Mesendoderm (in vitro differentiated cells): ENCODE measurements around the gene CD9.

ENCODE experiments used
- DNase-seq: peaks from one replicate; pipeline ENCODE4 v3.0.0; 2013
- H2AK5ac ChIP-seq: 2 replicates; pipeline ENCODE4 v1.6.1; 2013; ENCODE audit warnings: low read length, inconsistent platforms
- H2BK120ac ChIP-seq: 2 replicates; pipeline ENCODE4 v1.6.1; 2013; ENCODE audit warnings: low read depth, mild to moderate bottlenecking, low read length, moderate library complexity, mixed read lengths
- H2BK15ac ChIP-seq: replicated peaks from 2 replicates; pipeline ENCODE4 v1.6.1; 2013; ENCODE audit warnings: low read depth, mild to moderate bottlenecking, moderate library complexity
- H2BK5ac ChIP-seq: 2 replicates; pipeline ENCODE4 v1.6.1; 2013; ENCODE audit warnings: low read length, inconsistent platforms
- H3K18ac ChIP-seq: 2 replicates; pipeline ENCODE4 v1.6.1; 2013; ENCODE audit warnings: mild to moderate bottlenecking, low read length, mixed read lengths
- H3K23ac ChIP-seq: one replicate; pipeline ENCODE4 v1.6.1; 2013; ENCODE audit warnings: low read length
- H3K27ac ChIP-seq: 2 replicates; pipeline ENCODE4 v1.5.1; 2013; ENCODE audit warnings: low read depth, mild to moderate bottlenecking, inconsistent platforms, low read length, moderate library complexity
- H3K27me3 ChIP-seq: 2 replicates; pipeline ENCODE4 v1.6.1; 2013; ENCODE audit warnings: low read length, control low read depth, mild to moderate bottlenecking, inconsistent platforms; ENCODE audit not compliant: insufficient read depth, poor library complexity
- H3K36me3 ChIP-seq: 2 replicates; pipeline ENCODE4 v1.6.1; 2013; ENCODE audit warnings: low read length, inconsistent platforms; ENCODE audit not compliant: control insufficient read depth, insufficient read depth
- H3K4ac ChIP-seq: one replicate; pipeline ENCODE4 v1.6.1; 2013; ENCODE audit warnings: low read depth, mild to moderate bottlenecking, low read length, moderate library complexity
- H3K4me1 ChIP-seq: 2 replicates; pipeline ENCODE4 v1.6.1; 2013; ENCODE audit warnings: low read depth, low read length, inconsistent platforms; ENCODE audit not compliant: control insufficient read depth
- H3K4me2 ChIP-seq: 2 replicates; pipeline ENCODE4 v1.6.1; 2013; ENCODE audit warnings: low read length
- H3K4me3 ChIP-seq: 2 replicates; pipeline ENCODE4 v1.5.1; 2013; ENCODE audit warnings: mild to moderate bottlenecking, low read length
- H3K56ac ChIP-seq: one replicate; pipeline ENCODE4 v1.6.1; 2013; ENCODE audit warnings: low read length
- H3K79me1 ChIP-seq: 2 replicates; pipeline ENCODE4 v1.6.1; 2013; ENCODE audit warnings: low read length, inconsistent platforms
- H3K79me2 ChIP-seq: 2 replicates; pipeline ENCODE4 v1.6.1; 2013; ENCODE audit warnings: mild to moderate bottlenecking, low read length; ENCODE audit not compliant: control insufficient read depth, insufficient read depth
- H3K9ac ChIP-seq: 2 replicates; pipeline ENCODE4 v1.6.1; 2013; ENCODE audit warnings: low read length, inconsistent platforms
- H4K5ac ChIP-seq: one replicate; pipeline ENCODE4 v1.6.1; 2013; ENCODE audit warnings: low read length
- H4K8ac ChIP-seq: one replicate; pipeline ENCODE4 v1.6.1; 2013; ENCODE audit warnings: low read depth, mild to moderate bottlenecking, control low read depth, low read length, moderate library complexity
- WGBS: extraction: QIAGEN DNeasy Blood & Tissue Kit; methylation state at CpG from one replicate; pipeline ENCODE4 v1.1.7; 2013; ENCODE audit warnings: low lambda C conversion rate, missing lambda C conversion rate; ENCODE audit not compliant: insufficient coverage; ENCODE audit errors: extremely low coverage; 5-methylcytosine and 5-hydroxymethylcytosine counted together

CD9 gene

GRCh38 chr12:6166808-6167207, 33.4 kb upstream of the CD9 start:
- Histone ChIP-seq H3K36me3 (no peaks in the 10 kb centered on the region), H3K4me1 (no peaks in the 10 kb centered on the region), H2AK5ac (no peak overlapping the region), H3K27me3 (no peaks in the 10 kb centered on the region), H3K9ac (no peak overlapping the region), H3K27ac (no peak overlapping the region), H2BK120ac (no peak overlapping the region), H3K4me3 (no peak overlapping the region), H3K4me2 (no peak overlapping the region), H2BK15ac (no peak overlapping the region), H4K8ac (no peak overlapping the region), H3K23ac (no peak overlapping the region), H4K5ac (no peak overlapping the region), H3K79me1 (no peaks in the 10 kb centered on the region), H2BK5ac (no peak overlapping the region), H3K56ac (no peak overlapping the region), H3K79me2 (no peaks in the 10 kb centered on the region), H3K4ac (no peak overlapping the region), H3K18ac (no peak overlapping the region)
- DNase-seq = no peak
- WGBS = no CpG with 5 or more reads among the region's 6 CpGs

DNA sequence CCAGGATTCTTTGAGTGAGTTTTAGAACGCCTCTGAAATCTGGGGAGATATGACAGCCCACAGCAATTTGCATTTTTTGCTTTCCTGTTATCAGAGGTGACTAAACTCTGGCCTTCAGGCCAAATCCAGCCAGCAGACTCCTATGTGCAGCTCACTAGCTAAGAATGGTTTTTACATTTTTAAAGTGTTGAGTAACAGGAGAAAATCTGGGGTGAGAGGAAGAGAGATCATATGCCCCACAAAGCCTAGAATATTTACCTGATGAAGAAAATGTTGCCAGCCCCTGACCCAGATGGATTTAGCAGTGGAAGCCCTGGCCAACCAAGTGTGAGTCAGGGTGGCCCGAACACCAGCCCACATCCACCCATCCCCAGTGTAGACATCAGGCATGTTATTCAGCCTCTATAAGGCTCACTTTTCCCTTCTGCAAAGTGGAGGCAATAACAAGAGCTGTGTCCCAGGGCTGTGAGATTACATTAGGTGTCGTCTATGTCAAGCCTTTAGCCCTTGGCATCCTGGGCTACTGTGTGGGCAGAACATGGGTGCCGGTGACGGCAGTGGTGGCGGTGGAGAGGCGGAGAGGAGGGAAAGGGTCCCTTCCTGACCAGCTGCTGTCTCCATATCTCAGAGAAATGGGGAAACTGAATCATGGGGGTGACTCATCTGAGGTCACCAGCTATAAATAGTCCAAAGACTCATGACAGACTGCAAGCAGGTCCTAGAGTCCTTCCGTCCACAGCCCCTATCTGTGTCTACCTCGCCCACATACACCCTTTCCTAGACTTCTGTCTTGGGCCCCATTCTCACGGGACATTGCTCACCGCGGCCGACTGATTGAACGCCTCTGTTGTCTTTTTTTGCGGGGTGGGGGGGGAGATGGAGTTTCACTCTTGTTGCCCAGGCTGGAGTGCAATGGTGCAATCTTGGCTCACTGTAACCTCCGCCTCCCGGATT, 32.6 kb upstream of the CD9 start:
- Histone ChIP-seq H3K27me3 (no peaks in the 10 kb centered on the region), H2AK5ac (no peak overlapping the region), H3K4me2 (no peak overlapping the region), H3K27ac (no peak overlapping the region), H3K79me1 (no peaks in the 10 kb centered on the region), H2BK5ac (no peak overlapping the region), H2BK15ac (no peak overlapping the region), H2BK120ac (no peak overlapping the region), H3K4ac (no peak overlapping the region), H3K4me1 (no peaks in the 10 kb centered on the region), H3K56ac (no peak overlapping the region), H3K23ac (no peak overlapping the region), H3K36me3 (no peaks in the 10 kb centered on the region), H3K4me3 (no peak overlapping the region), H3K18ac (no peak overlapping the region), H4K5ac (no peak overlapping the region), H4K8ac (no peak overlapping the region), H3K9ac (no peak overlapping the region), H3K79me2 (no peaks in the 10 kb centered on the region)
- no peak for DNase-seq
- no CpG with 5 or more reads among the region's 17 CpGs for WGBS

DNA sequence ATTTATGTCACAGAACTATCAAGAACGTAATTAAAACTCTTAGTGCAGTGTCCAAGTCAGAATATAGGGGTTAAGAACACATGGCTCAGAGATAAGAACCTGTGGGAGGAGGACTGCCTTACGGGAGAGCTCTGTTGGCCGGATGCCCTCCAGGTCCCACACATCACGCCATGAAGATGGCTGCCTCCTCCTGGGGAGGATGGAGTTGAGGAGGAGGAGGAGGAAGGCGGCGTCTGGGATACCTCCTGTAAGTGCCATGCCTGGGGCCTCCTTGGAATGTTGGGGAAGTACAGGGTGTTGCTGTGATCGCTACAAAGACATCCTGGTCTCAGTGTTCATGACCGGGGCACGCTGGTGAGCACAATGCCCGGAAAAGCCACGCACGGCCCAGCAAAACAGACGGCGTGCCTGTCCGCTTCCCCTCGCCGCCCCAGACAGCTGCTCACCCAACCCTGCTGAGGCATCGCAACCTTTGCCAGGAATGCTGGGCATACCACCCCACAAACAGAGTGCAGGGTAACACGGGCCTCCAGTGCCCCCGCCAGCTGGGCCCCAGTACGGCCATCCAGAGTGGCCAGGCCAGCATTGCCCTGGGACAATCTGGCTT, 28.7 kb upstream of the CD9 start:
- H4K5ac ChIP-seq = no peak overlapping the region

DNA sequence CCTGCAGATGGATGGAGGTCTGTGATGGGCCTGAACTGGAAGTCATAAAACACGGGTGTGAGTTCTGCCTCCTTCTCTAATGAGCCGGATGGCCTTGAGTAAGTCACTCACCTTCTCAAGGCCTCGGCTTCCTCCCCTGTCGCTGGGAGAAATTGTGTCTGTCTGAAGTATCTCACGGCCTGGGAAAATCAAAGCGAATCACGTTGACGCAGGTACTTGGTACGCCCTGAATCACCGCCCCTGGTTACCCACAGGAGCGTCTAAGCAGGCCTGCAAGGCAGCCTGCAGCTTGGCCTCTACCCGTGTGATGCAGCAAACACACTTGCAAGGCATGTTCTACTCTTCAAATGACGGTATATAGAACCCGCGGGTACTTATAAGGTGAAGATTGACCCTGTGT, 28.1 kb upstream of the CD9 start:
- Histone ChIP-seq H3K4me1 (no peaks in the 10 kb centered on the region), H3K56ac (no peak overlapping the region), H2BK5ac (no peak overlapping the region), H4K8ac (no peak overlapping the region), H2BK15ac (no peak overlapping the region), H3K79me2 (no peaks in the 10 kb centered on the region), H4K5ac (no peak overlapping the region), H3K36me3 (no peaks in the 10 kb centered on the region), H3K27ac (no peak overlapping the region), H2BK120ac (no peak overlapping the region), H3K23ac (no peak overlapping the region), H3K18ac (no peak overlapping the region), H3K9ac (no peak overlapping the region), H3K79me1 (no peaks in the 10 kb centered on the region), H3K4me3 (no peak overlapping the region), H3K4ac (no peak overlapping the region), H3K27me3 (no peaks in the 10 kb centered on the region), H2AK5ac (no peak overlapping the region), H3K4me2 (no peak overlapping the region)
- no peak for DNase-seq
- WGBS = no CpG with 5 or more reads among the region's 15 CpGs

More for the DNA sequence above, 28.7 kb upstream of the CD9 start:
- no peaks in the 10 kb centered on the region for H3K27me3 ChIP-seq
- H3K23ac ChIP-seq = no peak overlapping the region
- H3K4ac ChIP-seq = no peak overlapping the region
- no peak overlapping the region for H3K56ac ChIP-seq
- no peaks in the 10 kb centered on the region for H3K36me3 ChIP-seq
- H3K4me1 ChIP-seq = no peaks in the 10 kb centered on the region
- no peak overlapping the region for H3K4me3 ChIP-seq
- WGBS = no CpG with 5 or more reads among the region's 21 CpGs
- H2AK5ac ChIP-seq = no peak overlapping the region
- no peak overlapping the region for H4K8ac ChIP-seq
- no peak overlapping the region for H3K27ac ChIP-seq
- no peak overlapping the region for H2BK120ac ChIP-seq
- no peak overlapping the region for H3K9ac ChIP-seq
- no peak overlapping the region for H2BK15ac ChIP-seq
- no peak overlapping the region for H2BK5ac ChIP-seq
- no peaks in the 10 kb centered on the region for H3K79me1 ChIP-seq
- no peaks in the 10 kb centered on the region for H3K79me2 ChIP-seq
- H3K4me2 ChIP-seq = no peak overlapping the region
- no peak for DNase-seq
- no peak overlapping the region for H3K18ac ChIP-seq

DNA sequence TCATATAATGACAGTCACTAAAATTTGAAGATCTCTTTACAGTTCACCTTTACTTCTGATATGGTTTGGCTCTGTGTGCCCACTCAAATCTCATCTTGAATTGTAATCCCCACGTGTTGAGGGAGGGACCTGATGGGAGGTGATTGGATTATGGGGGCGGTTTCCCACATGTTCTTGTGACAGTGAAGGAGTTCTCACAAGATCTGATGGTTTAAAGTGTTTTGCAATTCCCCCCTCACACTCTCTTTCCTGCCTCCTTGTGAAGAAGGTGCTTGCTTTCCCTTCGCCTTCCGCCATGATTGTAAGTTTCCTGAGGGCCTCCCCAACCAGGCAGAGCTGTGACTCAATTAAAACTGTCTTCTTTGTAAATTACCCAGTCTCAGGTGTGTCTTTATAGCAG, 27.3 kb upstream of the CD9 start:
- no peak overlapping the region for H3K23ac ChIP-seq
- H2BK120ac ChIP-seq = no peak overlapping the region
- no peak overlapping the region for H4K5ac ChIP-seq
- H3K4me2 ChIP-seq = no peak overlapping the region
- no peak overlapping the region for H2BK15ac ChIP-seq
- no peaks in the 10 kb centered on the region for H3K4me1 ChIP-seq
- H3K36me3 ChIP-seq = no peaks in the 10 kb centered on the region
- H4K8ac ChIP-seq = no peak overlapping the region
- H3K27me3 ChIP-seq = no peaks in the 10 kb centered on the region
- DNase-seq = no peak
- H2AK5ac ChIP-seq = no peak overlapping the region
- no peak overlapping the region for H3K4me3 ChIP-seq
- H3K79me1 ChIP-seq = no peaks in the 10 kb centered on the region
- no peaks in the 10 kb centered on the region for H3K79me2 ChIP-seq
- WGBS = no CpG with 5 or more reads among the region's 4 CpGs
- H3K18ac ChIP-seq = no peak overlapping the region
- no peak overlapping the region for H3K4ac ChIP-seq
- H3K56ac ChIP-seq = no peak overlapping the region
- no peak overlapping the region for H3K9ac ChIP-seq
- H2BK5ac ChIP-seq = no peak overlapping the region
- no peak overlapping the region for H3K27ac ChIP-seq
